Fibroblast of pulmonary artery (primary cell): Measurements from ENCODE around the gene RBP4.

Source experiments
- DNase-seq: peaks from one replicate; pipeline ENCODE4 v3.0.0-alpha.2; 2010; ENCODE audit warnings: low read depth
- H3K4me3 ChIP-seq: replicated peaks from 2 replicates; pipeline ENCODE4 v1.5.1; 2011; ENCODE audit warnings: low read depth, mild to moderate bottlenecking, control low read depth, low read length, moderate library complexity
- TF ChIP-seq, protein P1 (sequence below): IDR thresholded peaks from 2 replicates; pipeline ENCODE4 v1.5.1; 2011; ENCODE audit warnings: mild to moderate bottlenecking, control low read depth, low read length, inconsistent platforms; ENCODE audit errors: missing control alignments

The RBP4 gene

DNA sequence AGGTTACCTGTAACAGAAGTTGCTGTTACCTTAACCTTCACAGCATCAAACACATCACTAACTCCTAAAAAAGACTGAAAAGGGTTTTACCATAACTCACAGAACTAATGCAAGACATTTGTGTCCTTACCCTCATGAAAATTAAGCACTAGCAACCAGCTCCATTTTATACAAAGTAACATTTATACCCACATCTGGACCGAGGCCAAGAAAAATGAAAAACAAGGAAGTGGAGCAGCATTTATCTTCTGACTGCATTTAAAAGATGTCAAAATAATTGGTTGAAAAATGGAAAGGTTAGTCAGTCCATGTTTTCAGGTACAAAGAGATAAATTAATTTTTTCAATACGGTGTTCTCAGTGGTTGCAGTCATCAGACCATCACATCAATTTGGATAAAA lies 3.1 kb upstream of the RBP4 start:
- TF ChIP-seq, protein P1, sequence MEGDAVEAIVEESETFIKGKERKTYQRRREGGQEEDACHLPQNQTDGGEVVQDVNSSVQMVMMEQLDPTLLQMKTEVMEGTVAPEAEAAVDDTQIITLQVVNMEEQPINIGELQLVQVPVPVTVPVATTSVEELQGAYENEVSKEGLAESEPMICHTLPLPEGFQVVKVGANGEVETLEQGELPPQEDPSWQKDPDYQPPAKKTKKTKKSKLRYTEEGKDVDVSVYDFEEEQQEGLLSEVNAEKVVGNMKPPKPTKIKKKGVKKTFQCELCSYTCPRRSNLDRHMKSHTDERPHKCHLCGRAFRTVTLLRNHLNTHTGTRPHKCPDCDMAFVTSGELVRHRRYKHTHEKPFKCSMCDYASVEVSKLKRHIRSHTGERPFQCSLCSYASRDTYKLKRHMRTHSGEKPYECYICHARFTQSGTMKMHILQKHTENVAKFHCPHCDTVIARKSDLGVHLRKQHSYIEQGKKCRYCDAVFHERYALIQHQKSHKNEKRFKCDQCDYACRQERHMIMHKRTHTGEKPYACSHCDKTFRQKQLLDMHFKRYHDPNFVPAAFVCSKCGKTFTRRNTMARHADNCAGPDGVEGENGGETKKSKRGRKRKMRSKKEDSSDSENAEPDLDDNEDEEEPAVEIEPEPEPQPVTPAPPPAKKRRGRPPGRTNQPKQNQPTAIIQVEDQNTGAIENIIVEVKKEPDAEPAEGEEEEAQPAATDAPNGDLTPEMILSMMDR: no peak
- DNase-seq: no peak
- H3K4me3 ChIP-seq: no peak overlapping the region

- DNase-seq: no peak
- TF ChIP-seq, protein P1: no peak
- H3K4me3 ChIP-seq: no peak overlapping the region
Observed at GRCh38 chr10:93603023-93603422, 2.0 kb upstream of the RBP4 start.

GRCh38 chr10:93601774-93602162 lies 733 bp upstream of the RBP4 start:
- no peak for DNase-seq
- TF ChIP-seq, protein P1: no peak
- no peak overlapping the region for H3K4me3 ChIP-seq

DNA sequence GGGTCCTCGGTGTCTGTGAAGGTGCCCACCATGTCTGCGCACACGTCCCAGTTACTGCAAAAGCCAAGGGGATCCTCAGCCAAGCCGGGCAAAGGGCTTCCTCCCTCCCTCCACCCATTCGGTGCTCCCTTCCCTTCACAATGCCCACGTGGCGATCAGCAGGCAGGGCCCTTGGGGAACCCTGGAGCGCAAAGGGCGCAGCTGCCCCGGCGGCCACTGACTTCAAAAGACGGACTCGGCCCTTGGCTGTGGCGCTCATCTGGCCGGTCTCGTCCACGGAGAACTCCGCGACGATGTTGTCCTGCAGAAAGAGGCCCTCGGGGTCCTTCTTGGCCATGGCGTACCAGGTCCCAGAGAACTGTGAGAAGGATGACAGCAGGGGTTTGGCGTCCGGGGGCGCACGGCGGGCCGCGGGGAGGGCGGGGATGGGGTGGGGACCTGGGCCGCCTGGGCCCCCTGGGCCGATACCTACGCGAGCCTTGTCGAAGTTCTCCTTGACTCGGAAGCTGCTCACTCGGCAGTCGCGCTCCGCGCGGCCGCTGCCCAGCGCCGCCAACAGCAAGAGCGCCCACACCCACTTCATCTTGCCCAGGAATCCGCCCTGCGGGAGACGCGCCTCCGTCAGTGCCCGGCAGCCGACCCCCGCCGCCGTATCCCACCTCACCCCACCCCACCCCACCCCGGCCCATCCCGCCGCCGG lies 439 bp downstream of the RBP4 start:
- peak; percentile 43 for DNase-seq
- TF ChIP-seq, protein P1: no peak
- H3K4me3 ChIP-seq: no peak overlapping the region

GRCh38 chr10:93599778-93600177 lies 1.3 kb downstream of the RBP4 start:
- no peak for DNase-seq
- TF ChIP-seq, protein P1: no peak
- H3K4me3 ChIP-seq: no peak overlapping the region

GRCh38 chr10:93599335-93599734 lies 1.7 kb downstream of the RBP4 start:
- H3K4me3 ChIP-seq: no peak overlapping the region
- no peak for DNase-seq
- TF ChIP-seq, protein P1: no peak

GRCh38 chr10:93598157-93598556 lies 2.9 kb downstream of the RBP4 start:
- no peak overlapping the region for H3K4me3 ChIP-seq
- TF ChIP-seq, protein P1: no peak
- peak; percentile 4 for DNase-seq
